Suprapubic skin (tissue), 4 donors: ENCODE results near the gene ZNF774.

Experiments used
- POLR2A ChIP-seq, 2 donors: fragments of 450-650 bp; IDR thresholded peaks; one replicate each; pipeline ENCODE4 v1.6.1; 2017; ENCODE audit warnings: antibody characterized with exemption in 2 of 2, mild to moderate bottlenecking in 2 of 2, moderate library complexity in 2 of 2
- POLR2AphosphoS5 ChIP-seq, 3 donors: sonication (generic); formaldehyde crosslinking; IDR thresholded peaks; one replicate each; pipeline ENCODE4 v1.6.1; 2017; ENCODE audit warnings: antibody characterized with exemption in 3 of 3
- TF ChIP-seq, protein P1 (sequence below), 2 donors: fragments of 200-600 bp in 1 of 2; fragments of 450-650 bp in 1 of 2; sonication (generic) in 1 of 2; IDR thresholded peaks; one replicate each; pipeline ENCODE4 v1.5.1; 2016 to 2019; ENCODE audit warnings: antibody characterized with exemption in 2 of 2, mild to moderate bottlenecking in 1 of 2, moderate library complexity in 1 of 2

DNA sequence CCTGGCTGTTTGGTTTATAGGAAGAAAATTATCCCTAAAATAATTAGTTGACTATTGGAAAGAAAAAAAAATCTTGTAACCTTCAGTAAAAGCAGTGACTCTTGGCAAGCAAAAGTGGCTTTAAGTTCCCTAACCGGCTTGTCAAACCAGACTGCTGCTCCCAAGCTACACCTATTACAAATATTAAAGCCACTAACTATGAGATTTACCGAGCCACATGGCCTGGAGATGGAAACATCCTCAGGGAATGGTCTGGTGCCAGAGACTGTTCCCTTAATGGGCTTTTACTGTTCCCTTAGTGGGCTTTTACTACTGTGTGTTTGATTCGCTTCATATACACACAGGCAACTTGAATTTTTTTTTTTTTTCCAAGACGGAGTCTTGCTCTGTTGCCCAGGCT, 35.9 kb upstream of the ZNF774 start:
- TF ChIP-seq, protein P1, sequence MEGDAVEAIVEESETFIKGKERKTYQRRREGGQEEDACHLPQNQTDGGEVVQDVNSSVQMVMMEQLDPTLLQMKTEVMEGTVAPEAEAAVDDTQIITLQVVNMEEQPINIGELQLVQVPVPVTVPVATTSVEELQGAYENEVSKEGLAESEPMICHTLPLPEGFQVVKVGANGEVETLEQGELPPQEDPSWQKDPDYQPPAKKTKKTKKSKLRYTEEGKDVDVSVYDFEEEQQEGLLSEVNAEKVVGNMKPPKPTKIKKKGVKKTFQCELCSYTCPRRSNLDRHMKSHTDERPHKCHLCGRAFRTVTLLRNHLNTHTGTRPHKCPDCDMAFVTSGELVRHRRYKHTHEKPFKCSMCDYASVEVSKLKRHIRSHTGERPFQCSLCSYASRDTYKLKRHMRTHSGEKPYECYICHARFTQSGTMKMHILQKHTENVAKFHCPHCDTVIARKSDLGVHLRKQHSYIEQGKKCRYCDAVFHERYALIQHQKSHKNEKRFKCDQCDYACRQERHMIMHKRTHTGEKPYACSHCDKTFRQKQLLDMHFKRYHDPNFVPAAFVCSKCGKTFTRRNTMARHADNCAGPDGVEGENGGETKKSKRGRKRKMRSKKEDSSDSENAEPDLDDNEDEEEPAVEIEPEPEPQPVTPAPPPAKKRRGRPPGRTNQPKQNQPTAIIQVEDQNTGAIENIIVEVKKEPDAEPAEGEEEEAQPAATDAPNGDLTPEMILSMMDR (IDR thresholded peaks at IDR 0.05): no peak
- TF ChIP-seq POLR2AphosphoS5 (IDR thresholded peaks at IDR 0.05): no peak
- TF ChIP-seq POLR2A (IDR thresholded peaks at IDR 0.05): no peak
